GM10266 (cell line): ENCODE results near the gene FUOM.
"Not testable (repeated sequence)": the region's sequence is repeated elsewhere in the genome, so short reads cannot be mapped to it uniquely, and the experiment has no call there.

Experiments
- DNase-seq: peaks from one replicate; pipeline ENCODE4 v3.0.0; 2012; ENCODE audit errors: extremely low spot score
- CTCF ChIP-seq: IDR thresholded peaks from 2 replicates; pipeline ENCODE4 v1.5.1; 2012; ENCODE audit warnings: mild to moderate bottlenecking, low read depth; ENCODE audit not compliant: control insufficient read depth, insufficient read depth; ENCODE audit errors: missing control alignments

The FUOM gene

GRCh38 chr10:133393401-133394063, 35.7 kb upstream of the FUOM start:
- TF ChIP-seq CTCF: no peak
- DNase-seq: no peak

DNA sequence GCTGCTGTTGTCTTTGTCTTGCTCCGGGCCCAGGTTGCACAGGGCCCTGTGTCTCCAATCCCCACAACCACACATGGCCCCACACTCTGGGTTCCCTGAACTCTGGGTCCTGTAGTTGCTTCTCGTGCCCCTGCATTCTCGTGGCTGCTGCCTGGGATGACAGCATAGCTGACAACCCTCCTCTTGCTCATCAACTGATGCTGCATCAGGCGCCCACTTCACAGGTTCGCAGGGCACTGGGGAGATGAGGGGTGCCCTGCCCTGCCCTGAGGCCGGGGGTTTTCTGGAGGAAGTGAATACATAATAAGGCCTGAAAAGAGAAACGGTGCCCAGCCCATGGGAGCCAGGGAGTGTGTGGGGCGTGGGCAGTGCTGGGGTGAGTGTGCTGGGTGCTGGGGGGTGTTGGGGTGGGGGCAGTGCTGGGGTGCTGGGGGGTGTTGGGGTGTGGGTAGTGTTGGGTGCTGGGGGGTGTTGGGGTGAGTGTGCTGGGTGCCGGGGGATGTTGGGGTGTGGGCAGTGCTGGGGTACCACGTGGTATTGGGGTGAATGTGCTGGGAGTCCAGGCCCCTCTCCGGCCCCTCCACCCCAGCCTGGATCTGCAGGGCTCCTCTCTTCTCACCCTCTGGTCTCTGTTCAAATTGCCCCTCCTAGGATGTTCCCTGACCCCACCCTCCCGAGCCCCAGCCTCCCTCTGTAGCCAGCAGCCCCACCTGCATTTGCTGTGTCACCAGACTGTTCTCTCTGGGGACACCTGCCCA, 34.1 kb upstream of the FUOM start:
- no peak for DNase-seq
- no peak for TF ChIP-seq CTCF

DNA sequence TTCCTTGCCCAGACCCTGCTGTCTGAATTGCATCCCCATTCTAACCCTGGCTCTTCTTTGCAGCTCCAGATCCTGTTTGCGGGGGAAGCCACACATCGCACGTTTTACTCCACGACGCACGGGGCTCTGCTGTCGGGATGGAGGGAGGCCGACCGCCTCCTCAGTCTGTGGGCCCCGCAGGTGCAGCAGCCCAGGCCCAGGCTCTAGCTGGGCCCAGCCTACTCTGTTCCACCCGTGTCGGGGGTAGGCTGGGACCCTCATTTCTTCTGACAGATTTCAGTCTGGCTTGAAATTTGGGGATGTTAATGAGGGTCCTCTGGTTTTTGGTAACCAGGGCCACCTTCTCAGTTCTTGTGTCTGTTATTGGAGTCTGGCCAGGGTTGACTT, 33.4 kb upstream of the FUOM start:
- no peak for TF ChIP-seq CTCF
- no peak for DNase-seq

DNA sequence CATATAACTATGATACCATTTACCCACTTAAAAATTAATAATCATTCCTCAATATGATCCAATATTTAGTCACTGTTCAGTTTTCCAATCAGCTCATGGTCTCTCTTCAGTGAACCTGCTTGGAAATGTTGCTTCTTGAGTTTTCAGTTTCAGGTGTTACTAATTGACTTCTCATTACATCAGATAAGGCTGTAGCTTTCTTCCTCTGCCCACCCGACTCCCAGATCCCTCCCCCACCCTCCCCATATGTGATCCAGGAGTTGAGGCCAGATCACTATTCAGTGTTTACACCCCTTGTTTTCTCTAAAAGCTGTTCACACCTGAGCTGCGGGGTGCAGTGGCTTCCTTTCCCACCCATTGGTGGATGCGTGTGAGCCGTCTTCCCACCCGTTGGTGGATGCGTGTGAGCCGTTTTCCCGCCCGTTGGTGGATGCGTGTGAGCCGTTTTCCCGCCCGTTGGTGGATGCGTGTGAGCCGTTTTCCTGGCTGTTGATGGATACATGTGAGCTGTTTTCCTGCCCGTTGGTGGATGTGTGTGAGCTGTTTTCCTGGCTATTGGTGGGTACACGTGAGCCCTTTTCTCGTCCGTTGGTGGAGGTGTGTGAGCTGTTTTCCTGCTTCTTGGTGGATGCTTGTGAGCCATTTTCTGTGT, 32.9 kb upstream of the FUOM start:
- no peak for TF ChIP-seq CTCF
- no peak for DNase-seq

- peak; percentile 87 for DNase-seq
Measured at GRCh38 chr10:133388973-133389818, 31.4 kb upstream of the FUOM start.

GRCh38 chr10:133388236-133388972, 30.6 kb upstream of the FUOM start:
- no peak for TF ChIP-seq CTCF
- no peak for DNase-seq

More at GRCh38 chr10:133388973-133389818, 31.4 kb upstream of the FUOM start:
- TF ChIP-seq CTCF: peak; percentile 5

DNA sequence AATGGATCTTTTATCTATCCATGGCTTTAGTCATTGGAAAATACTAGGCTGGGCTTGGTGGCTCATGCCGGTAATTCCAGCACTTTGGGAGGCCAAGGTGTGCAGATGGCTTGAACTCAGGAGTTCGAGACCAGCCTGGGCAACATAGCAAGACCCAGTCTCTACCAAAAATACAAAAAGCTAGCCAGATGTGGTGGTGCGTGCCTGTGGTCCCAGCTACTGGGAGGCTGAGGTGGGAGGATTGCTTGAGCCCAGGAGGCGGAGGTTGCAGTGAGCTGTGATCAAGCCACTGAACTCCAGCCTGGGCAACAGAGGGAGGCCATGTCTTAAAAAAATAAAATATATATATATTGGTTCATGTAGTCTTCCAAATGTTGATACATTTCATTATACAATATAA, 29.1 kb upstream of the FUOM start:
- DNase-seq: not testable (repeated sequence)
